GM19438 (cell line): Measurements from ENCODE around the gene GJB2.

ENCODE experiments used
- ATAC-seq: cut with Tn5 transposase; IDR thresholded peaks from one replicate; pipeline ENCODE4 v1.9.1; 2021; ENCODE audit warnings: low read depth; ENCODE audit not compliant: unreplicated experiment

GJB2 gene

GRCh38 chr13:20192836-20193161 lies at the start of gene GJB2:
GJB2 (minus strand) TSS chr13:20192938; CDS start chr13:20189581, 3,357 bp downstream.
- no peak for ATAC-seq

GRCh38 chr13:20241593-20241992 lies 48.9 kb upstream of the GJB2 start:
- no peak for ATAC-seq

- no peak for ATAC-seq
Observed at GRCh38 chr13:20239748-20240147, 47.0 kb upstream of the GJB2 start.

DNA sequence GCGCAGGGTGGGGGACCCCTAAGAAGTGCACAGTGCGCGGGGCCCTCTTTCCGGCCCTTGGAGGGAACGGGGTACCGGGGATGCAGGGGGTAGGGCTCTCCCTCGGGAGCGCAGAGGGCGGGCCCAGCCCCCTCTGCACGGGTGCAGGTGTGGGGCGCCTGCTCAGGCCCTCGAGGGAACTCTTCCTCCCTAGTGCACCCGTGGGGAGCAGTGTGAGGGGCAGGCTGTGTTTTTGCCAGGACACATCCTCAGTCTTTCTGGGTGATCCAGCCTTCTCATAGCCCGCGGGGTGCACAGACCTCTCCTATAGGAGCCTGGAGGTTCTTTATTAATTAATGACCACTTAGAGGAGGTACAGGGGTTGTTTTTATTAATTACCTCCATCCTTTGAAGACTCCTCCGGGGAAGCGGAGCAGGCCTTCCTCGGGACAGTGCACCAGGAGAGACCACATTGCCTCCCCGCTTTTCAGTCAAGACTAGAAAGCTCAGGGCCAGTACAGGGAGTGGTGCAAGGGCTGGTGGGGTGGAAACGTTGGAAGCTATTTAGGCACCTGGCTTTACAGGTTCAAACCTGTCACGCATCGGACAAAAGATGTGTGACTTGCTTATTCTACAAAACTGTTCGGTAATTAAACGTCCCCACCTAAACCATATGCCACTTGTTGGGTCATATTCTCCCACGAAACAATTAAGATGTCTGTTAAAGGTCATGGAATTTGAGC lies 40.0 kb upstream of the GJB2 start:
- no peak for ATAC-seq

DNA sequence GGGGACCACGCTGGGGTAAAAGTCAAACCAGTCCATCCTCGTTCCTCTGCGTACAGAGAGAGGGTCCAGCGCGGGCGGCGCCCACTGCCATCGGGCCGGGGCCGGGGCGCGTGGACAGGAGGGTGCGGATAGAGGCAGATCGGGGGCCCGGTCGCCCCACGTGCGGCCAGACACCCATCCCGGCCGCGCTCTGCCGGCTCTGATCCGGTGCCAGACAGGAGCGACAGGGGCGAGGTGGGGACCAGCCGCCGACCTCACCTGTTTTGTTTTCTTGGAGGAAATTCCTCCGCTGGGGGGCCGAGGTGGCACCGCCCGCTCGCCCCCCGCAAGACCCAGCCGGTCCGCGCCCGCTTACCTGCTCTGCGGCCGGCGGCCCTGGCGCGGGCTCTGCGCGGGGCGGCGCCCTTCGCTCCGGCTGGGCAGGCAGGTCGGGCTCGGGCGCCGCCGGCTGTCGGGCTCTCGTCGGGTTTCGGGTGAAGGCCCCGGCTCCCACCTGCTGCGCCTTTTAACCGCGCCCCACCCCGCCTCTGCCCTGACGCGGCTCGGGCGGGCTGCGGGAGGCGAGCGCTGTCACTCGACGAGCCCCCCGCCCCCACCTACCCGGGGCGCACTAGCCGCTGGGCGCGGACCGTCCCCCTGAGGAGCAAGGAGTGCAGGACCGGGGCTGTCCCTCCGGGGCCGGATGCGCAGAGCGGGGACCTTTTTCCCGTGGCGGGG lies 39.3 kb upstream of the GJB2 start, which contains the start of gene GJB6:
Gene GJB6 (minus strand): TSS at position 481 of the 717 bp plus-strand sequence. CDS start 8,839 bp downstream, outside the sequence.
- ATAC-seq: no peak

- no peak for ATAC-seq
Observed at GRCh38 chr13:20230913-20231838, 38.4 kb upstream of the GJB2 start.

DNA sequence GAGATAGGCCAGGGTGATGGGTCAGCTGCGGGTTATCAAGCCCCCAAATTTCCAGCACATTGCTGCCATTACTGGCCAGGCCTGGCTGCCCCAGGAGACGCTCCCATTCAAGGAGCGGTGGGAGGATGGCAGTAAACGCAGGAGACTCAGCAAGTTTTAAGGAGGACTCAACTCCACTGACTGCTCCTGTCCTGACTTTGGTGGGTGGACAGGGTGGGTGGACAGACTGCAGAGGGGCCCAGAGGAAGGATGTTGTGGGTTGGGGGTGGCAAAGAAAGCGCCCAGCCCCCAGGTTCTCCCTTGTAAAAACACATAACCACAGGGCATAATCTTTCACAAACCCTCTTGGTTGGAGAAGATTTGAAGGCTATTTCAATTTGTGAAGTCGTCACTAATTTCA lies 35.0 kb upstream of the GJB2 start:
- ATAC-seq: no peak

- no peak for ATAC-seq
Observed at GRCh38 chr13:20227288-20227687, 34.5 kb upstream of the GJB2 start.

DNA sequence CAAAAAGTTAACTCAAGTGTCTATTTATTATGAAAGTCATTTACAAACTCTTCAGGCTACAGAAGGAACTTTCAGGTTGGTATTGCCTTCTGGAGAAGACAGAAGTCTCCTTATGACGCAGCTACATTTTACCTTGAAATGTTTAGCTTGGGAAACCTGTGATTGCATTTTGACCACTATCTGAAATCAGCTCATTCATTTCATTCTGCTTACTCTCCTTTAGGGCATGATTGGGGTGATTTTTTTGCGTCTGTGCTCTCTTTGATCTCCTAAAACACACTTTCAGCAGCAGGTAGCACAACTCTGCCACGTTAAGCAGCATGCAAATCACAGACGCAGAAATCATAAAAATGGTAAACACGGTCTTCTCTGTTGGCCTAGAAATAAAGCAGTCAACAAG lies 29.8 kb upstream of the GJB2 start:
- ATAC-seq: no peak

- no peak for ATAC-seq
Observed at GRCh38 chr13:20221772-20222171, 29.0 kb upstream of the GJB2 start.

- peak; percentile 96 for ATAC-seq
Observed at GRCh38 chr13:20219577-20219976, 26.8 kb upstream of the GJB2 start.

- no peak for ATAC-seq
Observed at GRCh38 chr13:20217168-20217567, 24.4 kb upstream of the GJB2 start.

GRCh38 chr13:20209948-20210347 lies 17.2 kb upstream of the GJB2 start:
- no peak for ATAC-seq

DNA sequence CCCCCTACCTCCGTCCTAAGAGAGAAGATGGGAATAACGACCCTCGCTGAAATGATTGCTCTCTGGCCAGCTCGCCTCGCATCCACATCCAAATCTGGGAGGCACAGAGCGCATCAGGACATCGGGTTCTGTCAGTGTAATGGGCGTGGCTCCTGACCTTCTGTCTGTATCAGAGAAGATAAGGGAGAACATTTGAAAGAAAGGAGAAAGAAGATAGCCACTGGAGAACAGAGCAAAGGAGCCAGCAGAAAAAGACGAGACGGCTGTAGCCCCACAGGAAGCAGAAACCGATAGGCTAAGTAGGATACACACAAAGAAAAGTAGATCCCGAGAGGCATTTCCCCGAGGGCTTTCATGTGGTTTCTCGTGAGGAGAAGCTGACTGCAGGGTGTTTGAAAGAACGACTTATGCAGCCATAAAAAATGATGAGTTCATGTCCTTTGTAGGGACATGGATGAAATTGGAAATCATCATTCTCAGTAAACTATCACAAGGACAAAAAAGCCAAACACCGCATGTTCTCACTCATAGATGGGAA lies 14.0 kb upstream of the GJB2 start:
- ATAC-seq: no peak

DNA sequence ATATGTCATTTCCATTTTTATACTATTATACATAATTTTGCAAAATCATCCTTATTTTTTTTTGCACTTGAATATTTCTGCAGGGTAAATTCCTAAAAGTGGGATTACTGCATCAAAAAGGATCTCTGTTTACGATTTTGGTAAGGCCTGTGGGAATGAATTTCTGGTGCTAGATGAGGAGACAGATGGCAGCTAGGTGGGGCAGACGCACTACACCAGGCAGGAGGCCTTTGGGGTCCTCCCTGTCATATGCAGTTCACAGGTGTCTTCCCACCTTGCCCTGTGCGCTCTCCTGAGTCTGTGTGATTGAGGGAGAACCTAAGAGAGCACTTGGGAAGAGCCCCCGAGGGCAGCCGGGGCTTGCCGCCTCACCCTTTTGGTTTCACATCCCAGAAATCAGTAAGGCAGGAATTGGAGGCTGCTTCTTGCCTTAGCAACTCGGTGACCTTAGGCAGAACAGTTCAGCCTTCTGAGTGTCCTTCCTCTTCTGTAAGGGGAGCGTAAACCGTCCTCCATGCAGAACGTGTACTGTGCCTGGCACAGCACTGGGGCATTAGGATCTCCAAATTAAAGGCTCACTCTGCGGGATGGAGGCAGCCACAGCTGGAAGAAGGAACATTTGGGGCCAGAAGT lies 13.4 kb upstream of the GJB2 start:
- no peak for ATAC-seq

DNA sequence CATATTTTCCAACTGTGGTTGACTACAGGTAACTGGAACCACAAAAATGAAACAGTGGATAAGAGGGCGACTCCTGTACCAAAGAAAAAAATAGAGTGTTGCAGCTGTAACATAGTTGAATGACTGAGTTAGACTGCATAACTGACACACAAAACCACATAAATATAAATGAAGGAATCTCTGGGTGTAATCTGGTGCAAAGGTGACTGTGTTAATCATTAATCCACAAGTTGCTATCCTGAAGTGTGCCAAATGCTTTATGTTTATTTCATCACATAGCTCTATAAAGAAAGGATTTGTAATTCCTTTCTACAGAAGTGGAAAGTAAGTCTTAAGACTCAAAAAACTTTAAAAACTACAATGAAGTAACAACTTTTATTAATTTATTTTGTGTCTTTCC lies 6.0 kb upstream of the GJB2 start:
- no peak for ATAC-seq

DNA sequence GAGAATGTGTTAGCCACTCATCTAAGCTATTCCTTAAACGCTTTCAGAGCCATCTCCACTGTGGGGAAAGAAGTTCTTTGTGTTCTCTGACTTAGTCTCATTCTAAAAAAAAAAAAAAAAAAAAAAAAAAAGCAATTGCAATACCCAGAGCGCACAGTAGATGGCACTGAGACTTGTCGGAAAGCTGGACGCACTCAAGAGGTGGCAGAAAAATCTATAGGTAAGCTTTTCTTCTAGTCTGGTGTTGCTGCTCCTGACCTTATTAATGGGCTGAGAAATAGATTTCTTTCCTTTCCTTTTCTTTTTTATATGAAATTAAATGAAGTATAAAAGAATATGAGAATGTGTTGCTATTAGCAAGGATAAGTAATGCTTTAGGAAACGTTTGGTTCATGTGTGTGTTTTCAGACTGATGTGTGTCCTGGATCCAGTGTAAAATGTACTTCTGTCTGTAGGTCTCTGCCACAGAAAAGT lies 4.7 kb upstream of the GJB2 start:
- ATAC-seq: no peak

DNA sequence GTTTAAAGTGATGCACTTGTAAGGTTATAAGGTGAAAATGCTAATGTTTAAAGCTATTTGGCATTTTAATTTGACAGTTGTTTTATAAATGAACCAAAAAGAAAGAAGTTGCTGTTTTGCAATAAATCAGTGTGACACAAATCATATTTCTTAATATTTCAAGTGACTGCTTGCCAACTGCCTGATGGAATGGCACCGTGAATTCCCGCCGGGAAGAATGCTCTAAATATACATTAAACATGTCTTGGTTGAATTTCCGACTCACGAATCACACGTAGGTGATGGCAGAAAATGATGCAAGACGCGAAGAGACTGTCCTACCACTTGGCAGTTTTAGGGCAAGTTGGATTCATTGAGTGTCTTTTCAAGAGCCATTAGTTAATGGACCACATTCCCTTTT lies 3.1 kb upstream of the GJB2 start:
- no peak for ATAC-seq

- no peak for ATAC-seq
Observed at GRCh38 chr13:20193907-20194631, 1.3 kb upstream of the GJB2 start.
